ENCODE measurements around the gene STMN3. TPM values are rescaled to one million over a fixed set of nuclear protein-coding genes. Genes with fewer than 3 reads are reported as not detected.
"Not testable (repeated sequence)": the region's sequence is repeated elsewhere in the genome, so short reads cannot be mapped to it uniquely, and the experiment has no call there.

The STMN3 gene
- total and polyA plus RNA-seq, 7 donors, result 1.8 to 25.2 (median 19.9) TPM

DNA sequence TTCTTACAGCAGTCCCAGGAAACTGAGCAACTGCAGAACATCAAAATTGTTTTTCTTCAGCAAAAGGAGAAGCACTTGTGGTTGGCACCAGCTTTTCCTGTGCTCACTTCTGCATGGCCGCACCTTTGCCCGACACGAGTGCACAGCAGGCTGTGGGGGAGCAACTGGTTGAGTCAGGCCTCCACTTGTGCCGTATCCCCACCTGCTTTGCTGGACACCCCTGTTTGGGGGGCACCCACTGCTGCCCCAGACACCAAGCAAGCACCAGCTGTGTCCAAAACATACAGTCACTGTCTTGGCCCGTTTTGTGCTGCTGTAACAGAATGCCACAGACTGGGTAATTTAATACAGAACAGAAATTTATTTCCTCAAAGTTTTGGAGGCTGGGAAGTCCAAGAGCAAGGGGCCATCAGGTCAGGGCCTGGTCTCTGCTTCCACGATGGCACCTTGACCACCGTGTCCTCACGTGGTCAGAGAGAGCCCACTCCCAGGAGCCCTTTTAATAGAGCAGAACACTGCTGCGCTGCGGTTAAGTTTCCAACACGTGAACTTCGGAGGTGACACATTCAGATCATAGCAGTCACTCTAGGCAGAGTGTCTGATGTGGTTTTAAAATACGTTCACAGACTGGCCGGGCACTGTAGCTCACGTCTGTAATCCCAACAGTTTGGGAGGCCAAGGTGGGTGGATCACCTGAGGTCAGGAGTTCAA lies 17.6 kb downstream of the STMN3 start:
- no peak for DNase-seq
- Histone ChIP-seq H3K9me3 (no peaks in the 10 kb centered on the region), H3K4me1 (no peaks in the 10 kb centered on the region), H3K36me3 (no peaks in the 10 kb centered on the region), H3K27ac (no peak overlapping the region), H3K4me3 (no peak overlapping the region), H3K27me3 (no peaks in the 10 kb centered on the region)
- TF ChIP-seq POLR2A (IDR thresholded peaks at IDR 0.05) (no peak), EP300 (IDR thresholded peaks at IDR 0.05) (no peak), POLR2AphosphoS5 (IDR thresholded peaks at IDR 0.05) (no peak)
- TF ChIP-seq, protein P1, sequence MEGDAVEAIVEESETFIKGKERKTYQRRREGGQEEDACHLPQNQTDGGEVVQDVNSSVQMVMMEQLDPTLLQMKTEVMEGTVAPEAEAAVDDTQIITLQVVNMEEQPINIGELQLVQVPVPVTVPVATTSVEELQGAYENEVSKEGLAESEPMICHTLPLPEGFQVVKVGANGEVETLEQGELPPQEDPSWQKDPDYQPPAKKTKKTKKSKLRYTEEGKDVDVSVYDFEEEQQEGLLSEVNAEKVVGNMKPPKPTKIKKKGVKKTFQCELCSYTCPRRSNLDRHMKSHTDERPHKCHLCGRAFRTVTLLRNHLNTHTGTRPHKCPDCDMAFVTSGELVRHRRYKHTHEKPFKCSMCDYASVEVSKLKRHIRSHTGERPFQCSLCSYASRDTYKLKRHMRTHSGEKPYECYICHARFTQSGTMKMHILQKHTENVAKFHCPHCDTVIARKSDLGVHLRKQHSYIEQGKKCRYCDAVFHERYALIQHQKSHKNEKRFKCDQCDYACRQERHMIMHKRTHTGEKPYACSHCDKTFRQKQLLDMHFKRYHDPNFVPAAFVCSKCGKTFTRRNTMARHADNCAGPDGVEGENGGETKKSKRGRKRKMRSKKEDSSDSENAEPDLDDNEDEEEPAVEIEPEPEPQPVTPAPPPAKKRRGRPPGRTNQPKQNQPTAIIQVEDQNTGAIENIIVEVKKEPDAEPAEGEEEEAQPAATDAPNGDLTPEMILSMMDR (IDR thresholded peaks at IDR 0.05), result no peak
- 53 to 79% methylated on average over 15 of the region's 15 CpGs for WGBS, 2 donors
- intact Hi-C loops (cut with DNase I), result no loop called here

- H3K9me3 ChIP-seq, result no peaks in the 10 kb centered on the region
- H3K36me3 ChIP-seq, result no peaks in the 10 kb centered on the region
- H3K27ac ChIP-seq, result no peak overlapping the region
- TF ChIP-seq, protein P1 (IDR thresholded peaks at IDR 0.05), result no peak
- TF ChIP-seq POLR2AphosphoS5 (IDR thresholded peaks at IDR 0.05), result no peak
- TF ChIP-seq EP300 (IDR thresholded peaks at IDR 0.05), result no peak
- H3K27me3 ChIP-seq, result no peaks in the 10 kb centered on the region
- intact Hi-C loops (cut with DNase I), result no loop called here
- DNase-seq, result no peak
- peaks cover 0 to 7% (median 1%) of the 10 kb centered on the region in 4 donors for H3K4me1 ChIP-seq
- WGBS, 2 donors, result 82 to 83% methylated on average over 9 of the region's 9 CpGs
- H3K4me3 ChIP-seq, result no peak overlapping the region
These were observed 19.5 kb downstream of the STMN3 start for GRCh38 chr20:63633732-63634131.

DNA sequence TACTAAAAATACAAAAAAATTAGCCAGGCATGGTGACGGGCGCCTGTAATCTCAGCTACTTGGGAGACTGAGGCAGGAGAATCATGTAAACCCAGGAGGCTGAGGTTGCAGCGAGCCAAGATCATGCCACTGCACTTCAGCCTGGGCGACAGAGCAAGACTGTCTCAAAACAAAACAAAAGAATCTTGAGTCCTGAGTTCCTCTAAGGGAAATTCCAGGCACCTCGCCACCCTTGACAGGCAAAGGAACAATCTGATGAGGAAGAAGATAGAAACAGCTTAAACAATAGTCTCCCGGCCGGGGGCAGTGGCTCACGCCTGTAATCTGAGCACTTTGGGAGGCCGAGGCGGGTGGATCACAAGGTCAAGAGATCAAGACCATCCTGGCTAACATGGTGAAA lies 21.8 kb downstream of the STMN3 start:
- H3K4me3 ChIP-seq; H3K9me3 ChIP-seq; H3K36me3 ChIP-seq; DNase-seq; H3K27me3 ChIP-seq; intact Hi-C loops (cut with DNase I): not testable (repeated sequence)
- Histone ChIP-seq H3K27ac (peak overlapping the region in 1 of 4 donors; percentile 3), H3K4me1 (peaks cover 0 to 24% (median 14%) of the 10 kb centered on the region in 4 donors)
- 64 to 69% methylated on average over 10 of the region's 10 CpGs for WGBS, 2 donors

- Histone ChIP-seq H3K4me1 (peaks cover 0 to 27% (median 16%) of the 10 kb centered on the region in 4 donors), H3K27ac (peak overlapping the region in 1 of 4 donors; percentile 3)
- WGBS, 2 donors, result 95 to 97% methylated on average over 6 of the region's 6 CpGs
- H3K27me3 ChIP-seq; DNase-seq; H3K9me3 ChIP-seq; H3K4me3 ChIP-seq; intact Hi-C loops (cut with DNase I); H3K36me3 ChIP-seq: not testable (repeated sequence)
These were observed 22.3 kb downstream of the STMN3 start for GRCh38 chr20:63630956-63631355.

DNA sequence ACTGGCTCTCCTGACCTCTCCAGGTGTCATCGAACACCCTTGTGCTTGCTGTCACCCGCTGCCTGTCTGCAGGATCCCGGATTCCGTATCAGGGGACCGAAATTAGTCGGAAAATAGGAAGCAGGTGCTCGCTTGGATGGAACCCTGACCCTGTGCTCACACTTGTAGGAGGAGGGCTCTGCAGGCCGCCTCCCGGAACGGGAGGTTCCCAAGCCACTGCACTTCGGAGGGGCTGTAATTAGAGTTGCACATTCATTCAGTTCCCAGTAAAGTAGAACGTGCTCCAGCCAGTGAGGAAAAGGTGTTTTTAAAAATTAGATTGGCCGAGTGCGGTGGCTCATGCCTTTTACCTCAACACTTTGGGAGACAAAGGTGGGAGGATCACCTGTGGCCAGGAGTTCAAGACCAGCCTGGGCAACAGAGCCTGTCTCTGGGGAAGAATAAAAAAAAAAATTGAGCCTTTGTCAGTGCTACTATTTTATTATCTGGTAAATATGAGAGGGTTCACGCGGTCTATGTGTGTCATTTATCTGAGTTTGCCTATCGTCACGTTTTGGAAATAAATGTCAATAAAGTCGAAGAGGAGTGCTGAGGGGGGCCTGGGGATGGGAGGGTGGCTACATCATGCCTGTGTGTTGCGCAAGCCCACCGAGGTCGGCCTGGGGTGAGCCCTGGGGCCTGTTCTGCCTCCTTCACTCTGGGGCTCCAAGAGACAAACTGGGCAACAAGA lies 24.8 kb downstream of the STMN3 start:
- Histone ChIP-seq H3K36me3 (no peaks in the 10 kb centered on the region), H3K4me1 (peaks cover 0 to 37% (median 21%) of the 10 kb centered on the region in 4 donors), H3K4me3 (peak overlapping the region; percentile 79 to 98 (median 90)), H3K9me3 (no peaks in the 10 kb centered on the region), H3K27me3 (no peaks in the 10 kb centered on the region), H3K27ac (peak overlapping the region; percentile 95 to 99 (median 96))
- intact Hi-C loops (cut with DNase I), result no loop called here
- DNase-seq, result peak; percentile 74
- WGBS, 2 donors, result 12 to 22% methylated on average over 22 of the region's 22 CpGs
- TF ChIP-seq EP300 (IDR thresholded peaks at IDR 0.05) (no peak), POLR2AphosphoS5 (IDR thresholded peaks at IDR 0.05) (peak in 3 of 4 donors; percentile 21 to 36 (median 23))

- H3K27ac ChIP-seq, result peak overlapping the region; percentile 95 to 99 (median 96)
- WGBS, 2 donors, result 4 to 6% methylated on average over 28 of the region's 28 CpGs
- H3K36me3 ChIP-seq, result no peaks in the 10 kb centered on the region
These were observed 25.4 kb downstream of the STMN3 start for GRCh38 chr20:63627751-63628245.

More at GRCh38 chr20:63627751-63628245, 25.4 kb downstream of the STMN3 start:
- DNase-seq, result no peak
- no peaks in the 10 kb centered on the region for H3K9me3 ChIP-seq
- peaks cover 0 to 37% (median 21%) of the 10 kb centered on the region in 4 donors for H3K4me1 ChIP-seq
- H3K4me3 ChIP-seq, result peak overlapping the region; percentile 79 to 98 (median 90)
- TF ChIP-seq EP300 (IDR thresholded peaks at IDR 0.05) (no peak), POLR2AphosphoS5 (IDR thresholded peaks at IDR 0.05) (no peak), POLR2A (IDR thresholded peaks at IDR 0.05) (no peak)
- TF ChIP-seq, protein P1 (IDR thresholded peaks at IDR 0.05), result no peak
- H3K27me3 ChIP-seq, result no peaks in the 10 kb centered on the region
- intact Hi-C loops (cut with DNase I), result loop anchor here (2.0 kb wide), 3 partner anchors 27 to 113 kb away; partner anchors contain the start of gene HELZ2

Data from sigmoid colon (tissue), 7 donors.